ENCODE results near the gene SORT1. TPM values are rescaled to one million over a fixed set of nuclear protein-coding genes. Genes with fewer than 3 reads are reported as not detected.

SORT1 gene
- total and polyA plus RNA-seq, 2 of the 13 experiments (the other 11 are each of a cell fraction or from before 2014, with no cell fraction given): 32.4 to 93.0 TPM

DNA sequence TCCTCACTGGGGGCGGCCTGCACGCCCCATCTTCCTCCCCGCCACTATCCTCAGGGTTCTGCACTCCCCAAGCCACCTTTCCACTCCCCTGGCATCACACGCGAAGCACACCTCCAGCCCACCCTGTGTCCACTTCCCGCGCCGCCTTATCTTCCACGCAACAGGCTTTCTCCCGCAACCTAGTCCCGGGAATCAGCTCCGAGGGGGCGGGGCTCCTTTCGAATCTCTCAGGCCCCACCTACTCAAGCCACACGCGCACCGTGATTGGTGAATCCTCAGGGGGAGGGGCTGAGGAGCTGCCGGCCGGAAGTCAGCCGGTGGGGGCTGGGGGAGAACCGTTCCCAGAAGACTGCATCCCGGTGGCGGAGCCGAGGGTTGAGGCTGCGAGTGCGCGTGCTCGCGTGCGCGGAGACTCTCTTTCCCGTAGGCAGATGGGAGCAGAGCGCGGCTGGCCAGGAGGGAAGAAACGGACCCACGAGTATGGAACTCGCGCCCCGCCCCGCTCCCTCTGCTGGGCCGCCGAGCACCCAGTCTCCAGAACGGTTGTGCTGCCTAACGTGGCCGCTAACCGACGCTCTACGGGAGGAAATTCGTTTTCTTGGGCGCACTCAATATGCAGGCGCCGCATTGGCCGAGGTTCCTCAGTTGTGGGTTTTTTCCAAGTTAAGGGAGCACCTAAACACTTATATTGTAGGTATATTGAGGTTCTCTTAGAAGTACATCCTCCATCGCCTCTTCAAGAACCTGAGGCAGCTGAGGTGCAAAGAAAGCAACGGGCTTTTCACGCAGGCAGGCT is 114.6 kb downstream of the SORT1 start, which contains the start of gene PSRC1 (continued):
- TF ChIP-seq HOXA5 (CRISPR knock-in tag; IDR thresholded peaks at IDR 0.05) (0 out of 2 replicates have a peak, but pooled peaks have one; percentile 52), MAF1 (CRISPR knock-in tag; IDR thresholded peaks at IDR 0.05; ENCODE audit: borderline replicate concordance) (no peak), ZNF207 (IDR thresholded peaks at IDR 0.05; ENCODE audit: borderline replicate concordance) (no peak), ZNF296 (CRISPR knock-in tag; conservative IDR thresholded peaks at IDR 0.05) (no peak), ZNF780A (CRISPR knock-in tag; IDR thresholded peaks at IDR 0.05) (peak; percentile 82; the same call in 1 of the 2 replicates), ZNF841 (CRISPR knock-in tag; IDR thresholded peaks at IDR 0.05; ENCODE audit: borderline replicate concordance) (no peak), WIZ (CRISPR knock-in tag; IDR thresholded peaks at IDR 0.05) (peak; percentile 82; the same call in 1 of the 2 replicates), PHF20 (CRISPR knock-in tag; IDR thresholded peaks at IDR 0.05) (peak; percentile 69), HNRNPL (IDR thresholded peaks at IDR 0.05; ENCODE audit: low read depth, low read length) (peak; percentile 79; the same call in 1 of the 2 replicates), ZNF607 (CRISPR knock-in tag; IDR thresholded peaks at IDR 0.05; ENCODE audit: borderline replicate concordance) (peak; percentile 67), MTA3 (CRISPR knock-in tag; IDR thresholded peaks at IDR 0.05) (no peak), ARNTL (CRISPR knock-in tag; IDR thresholded peaks at IDR 0.05) (no peak; the same call in 1 of the 2 replicates), KLF16 (CRISPR knock-in tag; IDR thresholded peaks at IDR 0.05) (peak in 1 of 2 experiments; percentile 89; a peak in 2 of 4 replicates), SMAD3 (CRISPR knock-in tag; IDR thresholded peaks at IDR 0.05) (peak; percentile 60; the same call in 1 of the 2 replicates), ZFX (CRISPR knock-in tag; IDR thresholded peaks at IDR 0.05; ENCODE audit: low read depth) (no peak; the same call in none of the 2 replicates), YY1 (IDR thresholded peaks at IDR 0.05; ENCODE audit: insufficient read depth, insufficient replicate concordance, low read depth, low read length) (peak; percentile 46), RAD51 (IDR thresholded peaks at IDR 0.05; ENCODE audit: borderline replicate concordance) (no peak)
- TF ChIP-seq, protein P1, sequence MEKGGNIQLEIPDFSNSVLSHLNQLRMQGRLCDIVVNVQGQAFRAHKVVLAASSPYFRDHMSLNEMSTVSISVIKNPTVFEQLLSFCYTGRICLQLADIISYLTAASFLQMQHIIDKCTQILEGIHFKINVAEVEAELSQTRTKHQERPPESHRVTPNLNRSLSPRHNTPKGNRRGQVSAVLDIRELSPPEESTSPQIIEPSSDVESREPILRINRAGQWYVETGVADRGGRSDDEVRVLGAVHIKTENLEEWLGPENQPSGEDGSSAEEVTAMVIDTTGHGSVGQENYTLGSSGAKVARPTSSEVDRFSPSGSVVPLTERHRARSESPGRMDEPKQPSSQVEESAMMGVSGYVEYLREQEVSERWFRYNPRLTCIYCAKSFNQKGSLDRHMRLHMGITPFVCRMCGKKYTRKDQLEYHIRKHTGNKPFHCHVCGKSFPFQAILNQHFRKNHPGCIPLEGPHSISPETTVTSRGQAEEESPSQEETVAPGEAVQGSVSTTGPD (CRISPR knock-in tag; IDR thresholded peaks at IDR 0.05): no peak
- TF ChIP-seq, protein P2, sequence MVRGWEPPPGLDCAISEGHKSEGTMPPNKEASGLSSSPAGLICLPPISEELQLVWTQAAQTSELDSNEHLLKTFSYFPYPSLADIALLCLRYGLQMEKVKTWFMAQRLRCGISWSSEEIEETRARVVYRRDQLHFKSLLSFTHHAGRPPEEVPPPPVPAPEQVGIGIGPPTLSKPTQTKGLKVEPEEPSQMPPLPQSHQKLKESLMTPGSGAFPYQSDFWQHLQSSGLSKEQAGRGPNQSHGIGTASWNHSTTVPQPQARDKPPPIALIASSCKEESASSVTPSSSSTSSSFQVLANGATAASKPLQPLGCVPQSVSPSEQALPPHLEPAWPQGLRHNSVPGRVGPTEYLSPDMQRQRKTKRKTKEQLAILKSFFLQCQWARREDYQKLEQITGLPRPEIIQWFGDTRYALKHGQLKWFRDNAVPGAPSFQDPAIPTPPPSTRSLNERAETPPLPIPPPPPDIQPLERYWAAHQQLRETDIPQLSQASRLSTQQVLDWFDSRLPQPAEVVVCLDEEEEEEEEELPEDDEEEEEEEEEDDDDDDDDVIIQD (CRISPR knock-in tag; IDR thresholded peaks at IDR 0.05; ENCODE audit: low read depth): peak; percentile 76
- TF ChIP-seq, protein P3, sequence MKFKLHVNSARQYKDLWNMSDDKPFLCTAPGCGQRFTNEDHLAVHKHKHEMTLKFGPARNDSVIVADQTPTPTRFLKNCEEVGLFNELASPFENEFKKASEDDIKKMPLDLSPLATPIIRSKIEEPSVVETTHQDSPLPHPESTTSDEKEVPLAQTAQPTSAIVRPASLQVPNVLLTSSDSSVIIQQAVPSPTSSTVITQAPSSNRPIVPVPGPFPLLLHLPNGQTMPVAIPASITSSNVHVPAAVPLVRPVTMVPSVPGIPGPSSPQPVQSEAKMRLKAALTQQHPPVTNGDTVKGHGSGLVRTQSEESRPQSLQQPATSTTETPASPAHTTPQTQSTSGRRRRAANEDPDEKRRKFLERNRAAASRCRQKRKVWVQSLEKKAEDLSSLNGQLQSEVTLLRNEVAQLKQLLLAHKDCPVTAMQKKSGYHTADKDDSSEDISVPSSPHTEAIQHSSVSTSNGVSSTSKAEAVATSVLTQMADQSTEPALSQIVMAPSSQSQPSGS (CRISPR knock-in tag; IDR thresholded peaks at IDR 0.05): peak; percentile 13; the same call in 1 of the 2 replicates
- TF ChIP-seq, protein P4, sequence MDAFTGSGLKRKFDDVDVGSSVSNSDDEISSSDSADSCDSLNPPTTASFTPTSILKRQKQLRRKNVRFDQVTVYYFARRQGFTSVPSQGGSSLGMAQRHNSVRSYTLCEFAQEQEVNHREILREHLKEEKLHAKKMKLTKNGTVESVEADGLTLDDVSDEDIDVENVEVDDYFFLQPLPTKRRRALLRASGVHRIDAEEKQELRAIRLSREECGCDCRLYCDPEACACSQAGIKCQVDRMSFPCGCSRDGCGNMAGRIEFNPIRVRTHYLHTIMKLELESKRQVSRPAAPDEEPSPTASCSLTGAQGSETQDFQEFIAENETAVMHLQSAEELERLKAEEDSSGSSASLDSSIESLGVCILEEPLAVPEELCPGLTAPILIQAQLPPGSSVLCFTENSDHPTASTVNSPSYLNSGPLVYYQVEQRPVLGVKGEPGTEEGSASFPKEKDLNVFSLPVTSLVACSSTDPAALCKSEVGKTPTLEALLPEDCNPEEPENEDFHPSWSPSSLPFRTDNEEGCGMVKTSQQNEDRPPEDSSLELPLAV (CRISPR knock-in tag; conservative IDR thresholded peaks at IDR 0.05; ENCODE audit: low read depth): no peak
- TF ChIP-seq, protein P5, sequence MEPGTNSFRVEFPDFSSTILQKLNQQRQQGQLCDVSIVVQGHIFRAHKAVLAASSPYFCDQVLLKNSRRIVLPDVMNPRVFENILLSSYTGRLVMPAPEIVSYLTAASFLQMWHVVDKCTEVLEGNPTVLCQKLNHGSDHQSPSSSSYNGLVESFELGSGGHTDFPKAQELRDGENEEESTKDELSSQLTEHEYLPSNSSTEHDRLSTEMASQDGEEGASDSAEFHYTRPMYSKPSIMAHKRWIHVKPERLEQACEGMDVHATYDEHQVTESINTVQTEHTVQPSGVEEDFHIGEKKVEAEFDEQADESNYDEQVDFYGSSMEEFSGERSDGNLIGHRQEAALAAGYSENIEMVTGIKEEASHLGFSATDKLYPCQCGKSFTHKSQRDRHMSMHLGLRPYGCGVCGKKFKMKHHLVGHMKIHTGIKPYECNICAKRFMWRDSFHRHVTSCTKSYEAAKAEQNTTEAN (CRISPR knock-in tag; conservative IDR thresholded peaks at IDR 0.05): 0 out of 2 replicates have a peak, but pooled peaks have one; percentile 53
